Effector CD8-positive, alpha-beta T cell (primary cell): Measurements from ENCODE around the gene KEAP1.

Source experiments
- DNase-seq: peaks from one replicate; lab custom pipeline; 2025; lab: John Stamatoyannopoulos, UW

Gene KEAP1

GRCh38 chr19:10449037-10449436 lies 54.1 kb downstream of the KEAP1 start:
- no peak for DNase-seq

GRCh38 chr19:10442698-10443097 lies 60.5 kb downstream of the KEAP1 start:
- DNase-seq: no peak

GRCh38 chr19:10439588-10439987 lies 63.6 kb downstream of the KEAP1 start:
- no peak for DNase-seq
